Activated CD4-positive, alpha-beta T cell treated with anti-CD3 and anti-CD28 coated beads for 1 hour (primary cell): ENCODE measurements around the gene SWAP70.
"Not testable (repeated sequence)": the region's sequence is repeated elsewhere in the genome, so short reads cannot be mapped to it uniquely, and the experiment has no call there.

Experiments
- DNase-seq: peaks from one replicate; pipeline ENCODE4 v3.0.0-alpha.2; 2020

Gene SWAP70

DNA sequence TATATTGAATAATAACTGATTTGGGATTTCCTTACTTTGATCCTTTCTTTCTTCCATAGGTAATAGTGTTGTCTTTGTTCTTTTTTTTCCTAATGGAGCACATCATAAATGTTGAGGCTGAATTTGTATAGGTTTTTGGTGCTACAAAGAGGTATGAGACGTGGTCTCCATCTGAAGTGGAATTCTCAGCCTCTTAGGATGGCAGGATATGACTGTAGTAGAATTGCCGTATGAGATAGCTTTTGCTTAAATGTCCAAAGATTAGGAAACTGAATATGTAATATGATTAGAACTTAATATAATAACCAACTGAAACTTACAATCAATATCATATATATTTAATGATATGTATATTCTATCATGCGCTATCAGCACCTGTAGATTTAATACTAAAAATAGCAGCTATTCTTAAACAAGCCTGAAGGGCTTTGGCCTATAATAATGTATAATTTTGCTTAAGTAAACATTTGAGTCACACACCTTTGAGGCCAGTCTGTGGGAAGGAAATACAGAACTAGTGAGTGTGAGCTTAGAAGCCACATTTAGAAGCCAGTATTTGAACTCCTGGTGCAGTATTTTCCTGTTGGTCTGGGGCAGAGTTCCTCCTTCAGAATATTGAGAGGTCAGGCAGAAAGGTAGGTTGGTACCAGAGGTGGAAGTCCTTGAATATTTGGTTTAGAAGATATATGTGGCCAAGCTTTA lies 62.6 kb downstream of the SWAP70 start:
- DNase-seq = no peak

DNA sequence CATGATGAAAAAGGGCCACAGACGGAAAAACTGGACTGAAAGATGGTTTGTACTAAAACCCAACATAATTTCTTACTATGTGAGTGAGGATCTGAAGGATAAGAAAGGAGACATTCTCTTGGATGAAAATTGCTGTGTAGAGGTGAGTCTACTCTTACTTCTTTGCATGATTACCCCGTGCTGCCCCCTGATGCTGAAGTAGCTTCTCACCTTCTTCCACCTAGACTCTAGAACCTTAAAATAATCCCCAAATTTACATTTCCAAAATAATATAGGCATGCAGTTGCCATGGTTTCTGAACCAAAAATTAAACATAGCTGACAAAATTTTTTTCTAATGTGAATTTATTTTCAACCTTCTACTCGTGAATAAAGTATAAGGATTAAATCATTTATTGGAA lies 64.2 kb downstream of the SWAP70 start:
- no peak for DNase-seq

DNA sequence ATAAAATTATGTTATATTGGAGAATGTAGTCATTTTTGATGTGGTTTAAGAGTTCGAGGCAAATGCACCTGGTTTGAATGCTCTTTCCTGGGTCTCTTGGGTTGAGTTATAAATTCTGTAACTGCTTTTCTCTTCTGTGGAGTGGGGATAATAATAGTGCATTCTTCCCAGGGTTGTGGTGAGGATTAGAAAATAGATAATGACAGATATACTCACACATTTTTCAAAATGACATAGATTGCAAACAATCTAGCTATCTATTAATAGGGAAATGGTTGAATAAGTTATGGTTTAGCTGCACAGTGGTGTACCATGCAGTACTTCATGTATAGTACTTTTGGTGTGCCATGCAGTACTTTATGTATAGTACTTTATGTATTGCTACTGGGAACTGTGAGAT lies 67.4 kb downstream of the SWAP70 start:
- DNase-seq = no peak

DNA sequence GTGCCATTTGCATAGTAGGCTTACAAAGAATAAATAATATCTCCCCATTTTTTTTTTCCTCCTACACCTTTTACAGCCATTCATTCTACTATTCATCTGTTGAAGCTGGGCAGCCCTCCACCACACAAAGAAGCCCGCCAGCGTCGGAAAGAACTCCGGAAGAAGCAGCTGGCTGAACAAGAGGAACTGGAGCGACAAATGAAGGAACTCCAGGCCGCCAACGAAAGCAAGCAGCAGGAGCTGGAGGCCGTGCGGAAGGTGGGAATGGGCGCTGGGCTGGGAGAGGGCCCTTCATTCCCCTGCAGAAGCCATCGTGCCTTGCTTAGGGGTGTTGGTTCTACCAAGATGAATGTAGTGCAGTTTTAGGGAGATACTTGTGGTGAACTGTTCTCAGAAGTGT lies 68.6 kb downstream of the SWAP70 start:
- DNase-seq = no peak

DNA sequence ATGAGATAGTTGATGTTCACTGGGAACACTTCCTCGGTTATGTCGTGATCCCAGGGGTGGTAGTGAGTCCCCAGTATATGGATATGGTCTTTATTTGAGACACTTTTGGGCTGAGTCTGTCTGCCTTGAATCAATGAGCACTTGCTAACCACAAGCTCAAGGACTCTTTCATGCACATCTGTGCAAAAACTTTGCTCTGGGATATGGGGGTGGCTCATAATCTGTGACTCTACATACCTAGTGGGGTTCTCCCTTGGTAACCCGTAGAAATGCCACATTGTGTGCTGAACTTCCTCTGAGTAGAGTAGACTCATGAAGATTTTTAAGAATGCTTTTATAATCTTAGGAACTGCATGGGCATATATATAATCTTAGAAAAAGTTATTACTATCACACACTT lies 69.3 kb downstream of the SWAP70 start:
- DNase-seq = no peak

DNA sequence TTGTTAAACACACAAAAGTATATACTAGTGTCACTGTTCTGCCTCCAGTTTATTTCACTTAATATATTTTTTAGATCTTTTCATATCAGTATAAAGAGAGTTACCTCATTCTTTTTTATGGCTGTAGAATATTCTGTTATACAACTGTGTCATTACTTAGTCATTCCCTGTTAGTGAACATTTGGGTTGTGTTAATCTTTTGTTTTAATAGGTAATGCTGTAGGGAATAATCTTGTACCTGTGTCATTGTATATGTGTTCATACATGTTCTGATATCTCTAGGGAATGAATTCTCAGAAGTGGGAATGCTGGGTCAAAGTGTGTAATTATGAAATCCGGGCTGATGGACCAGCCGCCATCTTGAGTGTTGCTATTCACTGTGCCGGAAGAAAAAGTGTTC lies 71.4 kb downstream of the SWAP70 start:
- no peak for DNase-seq

DNA sequence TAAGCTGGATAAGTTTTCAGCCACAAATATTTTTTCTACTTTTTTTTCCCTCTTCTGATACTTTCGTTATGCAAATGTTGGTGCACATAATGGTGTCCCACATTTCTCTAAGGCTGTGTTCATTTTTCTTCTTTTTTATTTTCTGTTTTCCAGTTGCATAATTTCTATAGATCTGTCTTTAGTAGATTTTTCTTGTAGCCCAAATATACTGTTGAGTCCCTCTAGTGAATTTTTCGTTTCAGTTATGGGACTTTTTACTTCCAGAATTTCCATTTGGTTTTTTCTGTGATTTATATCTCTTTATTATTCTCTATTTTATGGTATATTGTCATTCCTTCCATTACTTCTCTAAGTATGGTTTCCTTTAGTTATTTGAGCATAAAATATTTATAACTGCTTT lies 72.0 kb downstream of the SWAP70 start:
- DNase-seq = no peak

DNA sequence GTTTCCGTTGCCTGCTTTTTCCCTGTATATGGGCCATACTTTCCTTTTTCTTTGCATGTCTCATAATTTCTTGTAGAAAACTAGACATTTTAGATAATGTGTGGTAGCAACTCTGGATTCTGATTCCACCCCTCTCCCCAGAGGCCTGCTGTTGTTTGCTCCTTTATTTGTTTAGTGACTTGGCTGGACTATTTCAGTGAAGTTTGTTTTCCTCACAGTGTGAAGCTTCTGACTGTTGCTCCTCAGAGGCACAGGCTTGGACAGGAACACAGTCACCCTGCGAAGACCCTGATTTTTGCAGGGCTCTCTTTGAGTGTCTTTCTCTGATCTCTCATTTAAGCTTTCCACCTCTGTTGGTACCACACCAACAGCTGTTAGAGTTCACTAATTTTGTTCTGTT lies 72.5 kb downstream of the SWAP70 start:
- DNase-seq = no peak

DNA sequence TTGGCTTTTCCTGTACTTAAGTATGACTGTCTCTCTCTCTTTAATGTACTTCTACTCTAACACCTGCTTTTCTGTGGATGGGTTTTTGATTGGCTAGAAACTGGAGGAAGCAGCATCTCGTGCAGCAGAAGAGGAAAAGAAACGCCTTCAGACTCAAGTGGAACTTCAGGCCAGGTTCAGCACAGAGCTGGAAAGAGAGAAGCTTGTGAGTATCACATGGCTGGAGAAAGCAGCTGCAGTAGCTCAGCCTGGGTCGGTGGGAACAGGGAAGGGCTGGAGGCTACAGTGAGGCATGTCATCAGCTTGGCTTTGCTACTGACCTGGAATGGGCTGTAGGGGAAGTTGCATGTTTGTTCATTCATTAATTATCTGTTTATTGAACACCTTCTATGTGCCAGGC lies 74.2 kb downstream of the SWAP70 start:
- no peak for DNase-seq

DNA sequence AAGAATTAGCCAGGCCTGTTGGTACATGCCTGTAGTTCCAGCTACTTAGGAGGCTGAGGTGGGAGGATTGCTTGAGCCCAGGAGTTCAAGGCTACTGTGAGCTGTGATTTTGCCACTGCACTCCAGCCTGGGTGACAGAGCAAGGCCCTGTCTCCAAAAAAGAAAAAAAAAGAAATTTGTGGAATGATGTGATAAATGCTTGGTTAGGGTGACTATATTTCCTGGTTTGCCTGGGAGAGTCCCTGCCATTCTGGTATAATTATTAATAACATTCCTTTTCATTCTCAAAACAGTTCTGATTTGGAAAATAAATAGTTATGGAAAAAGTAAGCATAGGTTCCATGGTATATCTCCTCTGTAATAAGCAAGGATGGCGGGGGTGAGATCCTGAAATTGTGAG lies 74.8 kb downstream of the SWAP70 start:
- DNase-seq = no peak

DNA sequence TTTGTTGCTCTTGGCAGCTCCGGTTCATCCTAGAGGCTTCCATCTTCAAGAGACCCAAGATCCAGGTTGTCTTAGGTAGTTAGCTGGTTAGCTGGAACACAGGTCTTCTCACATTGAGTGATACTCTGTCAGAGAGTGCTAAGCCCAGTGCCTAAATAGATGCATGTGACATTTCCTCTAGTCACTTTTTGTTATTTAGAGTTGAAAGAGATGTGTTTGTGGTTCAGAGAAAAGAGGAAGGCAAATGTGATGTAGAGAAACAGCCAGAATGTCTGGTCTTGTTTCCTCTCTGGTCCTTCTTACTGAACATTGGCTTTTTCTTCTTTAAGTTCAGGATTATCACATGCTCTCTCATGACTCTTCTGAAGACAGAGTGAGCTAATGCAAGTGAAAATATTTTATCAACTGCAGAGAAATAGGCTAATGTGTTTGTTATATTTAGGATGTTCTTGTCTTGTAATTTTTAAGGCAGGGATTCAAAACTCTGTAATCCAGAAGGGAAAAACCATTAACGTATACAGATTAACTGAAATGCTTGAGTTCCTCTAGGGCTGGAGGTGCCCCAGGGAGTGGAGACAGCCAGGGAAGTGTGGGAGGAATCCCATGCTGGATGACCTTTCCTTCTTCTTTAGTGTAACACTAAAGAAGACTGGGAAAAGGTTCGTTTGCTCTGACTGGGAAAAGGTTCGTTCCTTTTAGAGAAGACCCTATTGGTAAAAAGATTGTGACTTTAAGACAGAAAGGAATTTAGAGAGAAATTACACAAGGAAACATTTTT lies 75.4 kb downstream of the SWAP70 start:
- no peak for DNase-seq

DNA sequence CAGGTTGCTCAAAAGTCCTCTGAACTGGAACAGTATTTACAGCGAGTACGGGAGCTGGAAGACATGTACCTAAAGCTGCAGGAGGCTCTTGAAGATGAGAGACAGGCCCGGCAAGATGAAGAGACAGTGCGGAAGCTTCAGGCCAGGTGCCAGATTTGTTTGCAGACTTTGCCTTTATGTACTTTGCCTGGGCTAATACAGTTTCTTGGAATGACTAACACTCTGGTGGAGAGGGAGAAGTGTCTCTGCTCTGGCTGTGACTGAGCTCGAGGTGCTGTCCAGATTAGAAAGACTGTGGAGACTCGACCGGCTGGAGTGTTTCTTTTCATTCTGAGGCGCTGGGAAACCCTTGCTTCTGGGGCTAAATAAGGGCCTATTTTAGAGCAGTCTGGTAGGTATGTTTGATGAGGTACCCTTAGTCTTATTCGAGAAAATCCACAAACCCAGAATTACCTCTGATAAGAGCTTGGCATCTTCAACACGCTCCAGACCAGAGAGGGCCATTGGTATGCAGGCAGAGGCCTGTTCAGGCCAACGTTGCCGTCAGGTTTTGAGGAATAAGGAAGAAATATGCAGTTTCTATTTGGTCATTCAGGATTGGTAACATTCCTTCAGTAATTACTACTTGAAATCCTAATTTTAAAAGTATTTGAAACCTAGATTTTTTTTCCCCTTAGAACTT lies 76.5 kb downstream of the SWAP70 start:
- DNase-seq = no peak

DNA sequence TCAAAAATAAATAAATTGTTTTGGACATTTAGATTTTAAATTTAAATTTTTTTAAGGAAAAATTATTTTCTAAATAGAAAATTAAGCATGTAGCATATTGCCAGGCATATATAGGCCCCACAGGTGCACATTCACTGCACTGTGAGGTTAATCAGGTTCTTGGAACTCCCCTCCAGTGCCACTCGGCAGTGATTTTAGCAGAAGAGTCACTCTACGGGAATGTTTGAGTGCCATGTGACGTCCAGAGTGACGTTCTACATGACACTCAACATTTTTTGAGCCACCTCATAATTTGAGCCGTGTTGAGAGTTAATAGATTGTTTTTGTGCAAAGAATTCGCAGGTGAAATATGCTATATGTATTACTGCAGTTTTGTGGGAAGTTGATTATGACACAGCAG lies 77.4 kb downstream of the SWAP70 start:
- no peak for DNase-seq

DNA sequence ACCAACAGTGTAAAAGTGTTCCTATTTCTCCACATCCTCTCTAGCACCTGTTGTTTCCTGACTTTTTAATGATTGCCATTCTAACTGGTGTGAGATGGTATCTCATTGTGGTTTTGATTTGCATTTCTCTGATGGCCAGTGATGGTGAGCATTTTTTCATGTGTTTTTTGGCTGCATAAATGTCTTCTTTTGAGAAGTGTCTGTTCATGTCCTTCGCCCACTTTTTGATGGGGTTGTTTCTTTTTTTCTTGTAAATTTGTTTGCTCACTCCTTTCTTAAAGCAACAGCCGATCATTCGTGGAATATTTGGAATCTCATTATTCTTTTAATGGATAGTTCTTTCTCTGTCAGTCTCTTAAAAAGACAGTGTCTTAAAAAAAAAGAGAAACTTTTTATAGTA lies 79.6 kb downstream of the SWAP70 start:
- DNase-seq = not testable (repeated sequence)

DNA sequence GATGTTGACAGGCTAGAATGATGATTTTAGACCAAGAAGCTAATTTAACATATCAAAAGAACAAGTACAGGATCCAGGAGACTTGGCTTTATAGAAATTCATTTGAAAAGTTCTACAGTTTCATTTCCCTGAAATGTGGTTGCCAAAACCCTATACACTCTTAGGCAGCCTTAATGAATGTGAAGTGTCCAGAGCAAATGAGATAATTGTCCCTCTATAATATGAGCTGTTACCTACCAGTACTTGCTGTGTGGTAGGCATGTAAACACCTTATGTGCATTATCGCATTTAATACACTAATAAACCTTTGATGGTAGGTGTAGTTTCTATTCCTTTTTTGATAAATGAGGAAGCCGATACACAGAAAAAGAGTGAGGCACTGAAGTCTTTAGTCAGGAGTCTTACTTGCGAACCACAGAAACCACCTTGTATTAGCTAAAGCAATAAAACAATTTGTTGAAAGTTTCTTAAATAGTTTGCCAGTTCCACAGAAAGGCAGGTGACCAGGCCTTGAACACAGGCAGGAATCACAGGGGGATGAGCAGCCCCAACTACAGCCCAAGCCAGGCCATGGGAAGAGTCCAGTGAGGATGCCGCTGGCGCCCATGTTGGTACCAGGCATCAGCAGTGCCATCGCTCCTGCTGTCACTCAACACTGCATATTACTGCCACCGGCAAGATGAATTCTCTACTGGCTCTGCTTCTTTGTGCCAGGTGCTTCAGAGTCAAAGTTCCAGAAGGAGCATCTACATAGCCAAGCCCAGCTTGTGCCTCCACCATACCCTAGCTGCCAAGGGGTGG lies 81.7 kb downstream of the SWAP70 start:
- DNase-seq = no peak

DNA sequence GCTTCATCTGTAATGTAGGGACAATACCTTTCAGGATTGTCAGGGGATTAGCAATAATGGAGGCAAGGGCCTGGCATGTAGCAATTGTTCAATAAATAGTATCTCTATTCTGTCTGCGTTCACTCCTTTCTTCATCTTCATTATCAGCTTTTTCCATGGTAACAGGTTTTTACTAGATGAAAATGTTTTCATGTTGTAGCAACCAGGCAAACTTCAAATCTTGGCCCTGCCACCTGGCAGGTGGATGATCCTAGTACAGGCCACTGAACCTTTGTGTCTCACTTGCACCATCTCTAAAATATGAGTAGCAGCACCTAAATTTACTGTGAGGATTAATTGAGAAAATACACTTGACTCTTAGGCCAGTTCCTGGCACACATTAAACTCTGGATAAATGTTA lies 83.4 kb downstream of the SWAP70 start:
- DNase-seq = no peak

DNA sequence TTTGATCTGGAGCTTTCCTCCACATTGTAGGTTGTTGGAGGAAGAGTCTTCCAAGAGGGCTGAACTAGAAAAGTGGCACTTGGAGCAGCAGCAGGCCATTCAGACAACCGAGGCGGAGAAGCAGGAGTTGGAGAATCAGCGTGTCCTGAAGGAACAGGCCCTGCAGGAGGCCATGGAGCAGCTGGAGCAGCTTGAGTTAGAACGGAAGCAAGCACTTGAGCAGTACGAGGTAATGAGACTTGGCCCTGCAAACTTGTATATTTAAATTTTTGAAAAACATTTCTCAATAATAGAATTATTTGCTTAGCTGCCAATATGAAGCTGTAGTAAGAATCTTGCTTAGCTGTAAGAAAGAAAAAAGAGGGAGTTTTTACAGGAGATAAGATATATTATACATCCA lies 84.0 kb downstream of the SWAP70 start:
- no peak for DNase-seq

DNA sequence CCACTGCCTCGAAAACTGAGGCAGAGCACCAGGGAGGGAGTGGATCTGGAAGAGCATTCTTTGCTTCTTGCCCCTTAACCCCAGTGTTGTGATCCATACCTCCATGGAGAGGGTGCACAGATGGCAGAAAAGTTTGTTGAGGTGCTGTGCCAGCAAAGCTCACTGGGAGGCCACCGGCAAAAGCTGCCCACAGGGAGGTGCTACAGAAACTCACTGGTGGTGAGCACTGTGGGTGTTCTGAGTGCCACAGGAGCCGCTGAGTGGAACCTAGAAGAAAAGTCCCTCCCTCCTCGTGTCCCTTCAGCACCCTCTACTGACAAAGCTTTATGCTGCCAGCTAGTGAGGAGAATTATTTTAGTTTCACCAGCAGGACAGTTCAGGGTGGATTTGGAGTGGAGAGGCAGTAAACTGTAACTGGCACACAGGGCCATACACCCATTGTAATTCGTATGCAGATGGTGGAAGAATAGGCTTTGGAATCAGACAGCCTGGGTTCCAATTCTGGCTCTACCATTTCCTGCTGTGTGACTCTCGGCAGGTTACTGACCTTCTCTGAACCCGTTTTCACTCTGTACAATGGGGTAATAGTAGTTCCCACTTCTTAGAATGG lies 84.6 kb downstream of the SWAP70 start:
- peak; percentile 28 for DNase-seq

DNA sequence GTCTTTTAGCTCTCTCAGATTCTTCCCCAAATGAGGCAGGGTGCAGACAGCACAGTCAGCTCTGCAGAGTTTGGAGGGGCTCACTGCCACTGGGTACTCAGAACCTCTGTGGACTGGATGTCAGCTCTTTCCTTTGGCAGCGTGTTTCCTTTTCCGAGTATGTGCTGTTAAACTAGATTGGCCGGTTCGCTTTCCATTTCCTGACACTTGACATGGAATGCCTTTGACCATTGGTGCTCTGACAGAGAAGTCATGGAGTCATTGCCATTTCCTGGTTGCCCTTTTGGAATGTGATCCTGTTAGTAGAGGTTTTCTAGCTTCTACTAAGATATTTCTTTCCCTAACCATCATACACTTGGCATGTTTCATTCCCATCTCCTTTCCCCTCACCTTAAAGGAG lies 86.7 kb downstream of the SWAP70 start:
- DNase-seq = no peak

DNA sequence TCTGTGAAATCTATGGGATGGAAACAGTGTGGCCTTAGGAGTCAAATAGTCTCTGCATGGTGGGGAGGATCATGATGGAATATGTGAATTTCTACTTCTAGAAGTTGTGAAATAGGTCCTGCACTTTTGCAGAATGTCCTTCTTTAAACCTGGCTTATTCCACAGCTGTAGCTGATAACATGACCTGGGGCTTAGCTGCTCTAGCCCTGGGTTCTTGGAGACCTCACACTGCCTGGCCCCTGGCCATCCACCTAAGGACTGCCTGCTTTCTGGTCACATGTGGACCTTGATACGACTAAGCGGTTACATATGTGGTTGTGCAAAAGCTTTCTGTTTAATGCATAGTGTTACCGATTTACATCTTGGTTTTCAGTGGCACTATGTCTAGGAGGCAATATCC lies 88.2 kb downstream of the SWAP70 start:
- DNase-seq = no peak

DNA sequence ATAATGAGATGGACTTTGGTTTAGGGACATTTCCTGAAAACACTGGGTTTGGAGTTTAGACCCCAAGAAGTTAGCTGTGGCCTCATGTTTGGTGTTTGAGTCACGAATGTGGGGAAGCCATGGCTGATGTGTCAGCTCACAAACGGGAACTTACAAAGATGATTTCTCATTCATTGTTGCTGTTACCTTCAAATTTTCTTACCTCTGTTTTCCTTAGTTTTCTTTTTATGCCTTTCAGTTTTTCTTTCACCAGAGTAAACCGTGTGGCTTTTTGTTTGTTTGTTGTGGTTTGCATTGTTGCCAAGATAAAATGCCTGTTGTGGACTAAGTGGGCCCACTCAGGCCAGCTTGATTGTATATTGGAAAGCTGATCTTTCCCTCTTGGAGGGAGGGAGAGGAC lies 89.1 kb downstream of the SWAP70 start:
- DNase-seq = no peak

DNA sequence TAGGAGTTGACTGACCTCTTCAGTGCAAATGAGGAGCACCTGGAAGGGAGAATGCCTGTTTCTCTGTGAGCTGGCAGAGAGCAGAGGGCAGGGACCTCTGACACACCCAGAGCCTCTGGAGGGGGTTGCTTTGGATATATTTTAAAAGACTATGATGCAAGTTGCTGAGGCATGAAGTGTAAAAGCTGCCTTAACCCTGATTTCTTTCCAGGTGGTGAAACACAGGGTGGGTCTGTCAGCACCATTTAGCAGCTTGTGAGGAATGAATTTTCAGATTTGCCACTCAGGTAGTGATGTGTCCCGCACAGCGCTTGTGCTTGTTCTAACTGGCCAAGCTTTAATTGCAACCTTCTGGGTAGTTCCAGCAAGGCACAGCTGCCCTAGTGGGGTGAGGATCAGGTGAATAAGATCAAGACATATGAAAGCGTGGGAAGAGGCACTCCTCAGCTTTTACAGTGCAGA lies 90.2 kb downstream of the SWAP70 start:
- DNase-seq = no peak
